ENCODE measurements around the gene BARX1.

DNA sequence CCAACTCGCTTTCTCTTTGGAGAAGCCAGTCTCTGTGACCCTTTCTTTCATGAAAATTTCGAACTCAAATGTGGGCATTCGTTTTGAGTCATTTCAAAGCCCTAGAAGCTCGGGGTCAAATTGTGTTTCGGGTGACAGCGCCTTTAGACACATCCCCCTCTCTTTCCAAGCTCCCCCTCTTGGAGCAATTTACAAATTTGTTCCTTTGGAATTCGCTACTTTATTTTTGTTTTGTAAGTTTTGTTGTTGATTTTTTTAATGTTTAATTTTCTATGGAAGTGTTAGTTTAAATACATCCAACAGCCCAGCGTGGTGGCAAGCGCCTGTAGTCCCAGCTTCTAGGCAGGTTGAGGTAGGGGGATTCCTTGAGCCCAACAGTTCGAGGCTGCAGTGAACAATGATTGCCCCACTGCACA, 4.6 kb upstream of the BARX1 start:
- TF ChIP-seq ESRRA (IDR thresholded peaks at IDR 0.05; ENCODE audit: low read length), result no peak
- TF ChIP-seq, protein P1, sequence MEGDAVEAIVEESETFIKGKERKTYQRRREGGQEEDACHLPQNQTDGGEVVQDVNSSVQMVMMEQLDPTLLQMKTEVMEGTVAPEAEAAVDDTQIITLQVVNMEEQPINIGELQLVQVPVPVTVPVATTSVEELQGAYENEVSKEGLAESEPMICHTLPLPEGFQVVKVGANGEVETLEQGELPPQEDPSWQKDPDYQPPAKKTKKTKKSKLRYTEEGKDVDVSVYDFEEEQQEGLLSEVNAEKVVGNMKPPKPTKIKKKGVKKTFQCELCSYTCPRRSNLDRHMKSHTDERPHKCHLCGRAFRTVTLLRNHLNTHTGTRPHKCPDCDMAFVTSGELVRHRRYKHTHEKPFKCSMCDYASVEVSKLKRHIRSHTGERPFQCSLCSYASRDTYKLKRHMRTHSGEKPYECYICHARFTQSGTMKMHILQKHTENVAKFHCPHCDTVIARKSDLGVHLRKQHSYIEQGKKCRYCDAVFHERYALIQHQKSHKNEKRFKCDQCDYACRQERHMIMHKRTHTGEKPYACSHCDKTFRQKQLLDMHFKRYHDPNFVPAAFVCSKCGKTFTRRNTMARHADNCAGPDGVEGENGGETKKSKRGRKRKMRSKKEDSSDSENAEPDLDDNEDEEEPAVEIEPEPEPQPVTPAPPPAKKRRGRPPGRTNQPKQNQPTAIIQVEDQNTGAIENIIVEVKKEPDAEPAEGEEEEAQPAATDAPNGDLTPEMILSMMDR (IDR thresholded peaks at IDR 0.05 in 2 of 3, conservative IDR thresholded peaks at IDR 0.05 in 1 of 3; ENCODE audit: control insufficient read depth in 2 of 3, extremely low read depth in 1 of 3, insufficient read depth in 1 of 3, low read depth in 3 of 3, low read length in 3 of 3), result no peak
- no peak for TF ChIP-seq SIN3A (IDR thresholded peaks at IDR 0.05; ENCODE audit: low read depth, low read length)
